PFSK-1 (cell line): Measurements from ENCODE around the gene KCNN2.

Source experiments
- FOXP2 ChIP-seq: optimal IDR thresholded peaks from 2 replicates; pipeline ENCODE3; 2011; ENCODE audit warnings: borderline replicate concordance, control low read depth, inconsistent platforms; ENCODE audit not compliant: insufficient read depth; ENCODE audit errors: extremely low read length, extremely low read depth
- POLR2AphosphoS5 ChIP-seq: IDR thresholded peaks from 2 replicates; pipeline ENCODE4 v1.6.1; 2012; ENCODE audit warnings: low read depth, mild to moderate bottlenecking, control low read depth, low read length, moderate library complexity
- REST ChIP-seq, 2 experiments: IDR thresholded peaks; 2 replicates each; pipeline versions ENCODE4 v1.6.1 to v1.8.0; 2011 to 2012; ENCODE audit warnings: low read depth in 2 of 2, low read length in 2 of 2, control low read depth in 1 of 2, inconsistent platforms in 1 of 2, mild to moderate bottlenecking in 1 of 2, moderate library complexity in 1 of 2; ENCODE audit not compliant: insufficient read depth in 1 of 2
- SIN3A ChIP-seq: IDR thresholded peaks from 2 replicates; pipeline ENCODE4 v1.6.1; 2012; ENCODE audit warnings: mild to moderate bottlenecking, low read length, moderate library complexity, borderline replicate concordance; ENCODE audit not compliant: insufficient read depth
- TAF1 ChIP-seq: IDR thresholded peaks from 2 replicates; pipeline ENCODE4 v1.6.1; 2012; ENCODE audit warnings: low read length, control low read depth, borderline replicate concordance; ENCODE audit not compliant: insufficient read depth

KCNN2 gene

GRCh38 chr5:114387433-114387832, 25.6 kb downstream of the KCNN2 start:
- TF ChIP-seq SIN3A (no peak), POLR2AphosphoS5 (no peak), FOXP2 (no peak), REST (IDR thresholded peaks at IDR 0.05; ENCODE audit: insufficient read depth in 1 of 2, low read depth in 2 of 2, low read length in 2 of 2) (no peak), TAF1 (no peak)

DNA sequence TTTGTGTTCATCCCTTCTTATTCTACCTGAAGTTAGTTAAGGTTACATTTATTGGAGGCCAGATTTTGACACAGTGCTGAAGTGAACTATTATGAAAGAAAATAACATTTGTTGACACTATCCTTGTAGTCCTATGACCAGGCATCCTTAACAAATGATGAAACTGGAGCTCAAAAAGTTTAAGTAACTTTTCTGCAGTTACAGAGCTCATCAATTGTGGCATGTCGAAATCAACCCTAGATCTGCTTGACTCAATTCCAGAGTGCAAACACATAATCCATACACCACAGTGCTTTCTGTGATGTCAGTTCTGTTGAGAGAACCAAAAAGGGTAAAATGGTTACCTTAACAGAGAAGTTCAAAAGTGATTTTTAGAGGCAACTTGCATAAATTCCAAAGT, 28.6 kb downstream of the KCNN2 start:
- no peak for TF ChIP-seq POLR2AphosphoS5
- no peak for TF ChIP-seq REST (IDR thresholded peaks at IDR 0.05; ENCODE audit: insufficient read depth in 1 of 2, low read depth in 2 of 2, low read length in 2 of 2)
- TF ChIP-seq TAF1 = no peak
- TF ChIP-seq SIN3A = no peak
- no peak for TF ChIP-seq FOXP2

- TF ChIP-seq REST (IDR thresholded peaks at IDR 0.05; ENCODE audit: insufficient read depth in 1 of 2, low read depth in 2 of 2, low read length in 2 of 2) = no peak
- no peak for TF ChIP-seq TAF1
- TF ChIP-seq SIN3A = no peak
- no peak for TF ChIP-seq FOXP2
- no peak for TF ChIP-seq POLR2AphosphoS5
These were observed 29.5 kb downstream of the KCNN2 start for GRCh38 chr5:114391321-114391720.

- no peak for TF ChIP-seq REST (IDR thresholded peaks at IDR 0.05; ENCODE audit: insufficient read depth in 1 of 2, low read depth in 2 of 2, low read length in 2 of 2)
- TF ChIP-seq SIN3A = no peak
- no peak for TF ChIP-seq POLR2AphosphoS5
- TF ChIP-seq TAF1 = no peak
- TF ChIP-seq FOXP2 = no peak
These were observed 31.3 kb downstream of the KCNN2 start for GRCh38 chr5:114393159-114393558.

GRCh38 chr5:114402206-114402605, 40.3 kb downstream of the KCNN2 start:
- TF ChIP-seq REST (IDR thresholded peaks at IDR 0.05; ENCODE audit: insufficient read depth in 1 of 2, low read depth in 2 of 2, low read length in 2 of 2) = no peak
